Loucy (cell line): Measurements from ENCODE around the gene PLCL1.

Experiments
- H2AFZ ChIP-seq: fragments of 200-600 bp; sonication (generic); 2 replicates; pipeline ENCODE4 v1.6.0; 2016; ENCODE audit warnings: antibody characterized with exemption, mild to moderate bottlenecking, low read length, moderate library complexity
- H3F3A ChIP-seq: fragments of 200-600 bp; 2 replicates; pipeline ENCODE4 v1.6.0; 2016; ENCODE audit warnings: antibody characterized with exemption, low read depth, mild to moderate bottlenecking
- H3K27me3 ChIP-seq: fragments of 200-600 bp; sonication (generic); 2 replicates; pipeline ENCODE4 v1.6.1; 2014; ENCODE audit warnings: low read length, mild to moderate bottlenecking; ENCODE audit not compliant: insufficient read depth, poor library complexity, severe bottlenecking
- H3K36me3 ChIP-seq: fragments of 200-600 bp; sonication (generic); 2 replicates; pipeline ENCODE4 v1.6.1; 2016; ENCODE audit warnings: low read length; ENCODE audit not compliant: insufficient read depth
- H3K4me1 ChIP-seq: fragments of 200-600 bp; sonication (generic); 2 replicates; pipeline ENCODE4 v1.5.1; 2014; ENCODE audit warnings: low read length, mild to moderate bottlenecking; ENCODE audit not compliant: insufficient read depth, poor library complexity, severe bottlenecking
- H3K4me2 ChIP-seq: fragments of 200-600 bp; sonication (generic); 2 replicates; pipeline ENCODE4 v1.6.0; 2014; ENCODE audit warnings: antibody characterized with exemption, low read length, low read depth, mild to moderate bottlenecking; ENCODE audit not compliant: poor library complexity, severe bottlenecking
- H3K4me3 ChIP-seq: fragments of 200-600 bp; sonication (generic); 2 replicates; pipeline ENCODE4 v1.5.1; 2014; ENCODE audit warnings: low read length, mild to moderate bottlenecking, mixed read lengths; ENCODE audit not compliant: poor library complexity, severe bottlenecking
- H3K79me2 ChIP-seq: fragments of 200-600 bp; sonication (generic); 2 replicates; pipeline ENCODE4 v1.6.1; 2014; ENCODE audit warnings: low read length; ENCODE audit not compliant: insufficient read depth
- H3K9ac ChIP-seq: fragments of 200-600 bp; sonication (generic); 2 replicates; pipeline ENCODE4 v1.6.0; 2014; ENCODE audit warnings: mild to moderate bottlenecking, low read depth, low read length, moderate library complexity; ENCODE audit not compliant: poor library complexity, severe bottlenecking
- H3K9me2 ChIP-seq: fragments of 200-600 bp; sonication (generic); replicated peaks from 2 replicates; pipeline ENCODE4 v1.6.1; 2016; ENCODE audit warnings: low read depth, low read length, mixed read lengths
- H3K9me3 ChIP-seq: fragments of 200-600 bp; sonication (generic); 2 replicates; pipeline ENCODE4 v1.6.1; 2014; ENCODE audit warnings: mild to moderate bottlenecking, antibody characterized with exemption, low read length, low read depth; ENCODE audit not compliant: insufficient read depth
- H4K20me1 ChIP-seq: fragments of 200-600 bp; sonication (generic); 2 replicates; pipeline ENCODE4 v1.6.0; 2014; ENCODE audit warnings: antibody characterized with exemption, low read length, mild to moderate bottlenecking; ENCODE audit not compliant: insufficient read depth, poor library complexity, severe bottlenecking
- CTCF ChIP-seq: fragments of 200-600 bp; sonication (generic); conservative IDR thresholded peaks from 2 replicates; pipeline ENCODE4 v1.5.1; 2014; ENCODE audit warnings: mild to moderate bottlenecking, antibody characterized with exemption, low read length
- EZH2phosphoT487 ChIP-seq: fragments of 200-600 bp; IDR thresholded peaks from 2 replicates; pipeline ENCODE4 v1.6.1; 2018; ENCODE audit warnings: antibody characterized with exemption, mild to moderate bottlenecking, moderate library complexity, borderline replicate concordance

PLCL1 gene

GRCh38 chr2:197911667-197912066, 107.3 kb downstream of the PLCL1 start:
- H3F3A ChIP-seq, result no peaks in the 10 kb centered on the region
- H3K27me3 ChIP-seq, result peaks cover 59% of the 10 kb centered on the region
- no peaks in the 10 kb centered on the region for H3K9me3 ChIP-seq
- H3K4me2 ChIP-seq, result no peak overlapping the region
- H4K20me1 ChIP-seq, result no peaks in the 10 kb centered on the region
- no peak overlapping the region for H2AFZ ChIP-seq
- H3K79me2 ChIP-seq, result no peaks in the 10 kb centered on the region
- no peaks in the 10 kb centered on the region for H3K9me2 ChIP-seq
- H3K4me1 ChIP-seq, result no peaks in the 10 kb centered on the region
- TF ChIP-seq CTCF, result no peak
- no peak for TF ChIP-seq EZH2phosphoT487
- no peaks in the 10 kb centered on the region for H3K36me3 ChIP-seq
- no peak overlapping the region for H3K9ac ChIP-seq
- H3K4me3 ChIP-seq, result no peak overlapping the region

GRCh38 chr2:197913084-197913483, 108.7 kb downstream of the PLCL1 start:
- Histone ChIP-seq H3K4me3 (no peak overlapping the region), H4K20me1 (no peaks in the 10 kb centered on the region), H3K4me1 (no peaks in the 10 kb centered on the region), H3K9me2 (no peaks in the 10 kb centered on the region), H3K4me2 (no peak overlapping the region), H3F3A (no peaks in the 10 kb centered on the region), H3K36me3 (no peaks in the 10 kb centered on the region), H2AFZ (no peak overlapping the region), H3K27me3 (peaks cover 50% of the 10 kb centered on the region), H3K9me3 (no peaks in the 10 kb centered on the region), H3K9ac (no peak overlapping the region), H3K79me2 (no peaks in the 10 kb centered on the region)
- TF ChIP-seq CTCF, result no peak
- no peak for TF ChIP-seq EZH2phosphoT487

- Histone ChIP-seq H3K9me3 (no peaks in the 10 kb centered on the region), H3K4me2 (no peak overlapping the region), H3K36me3 (no peaks in the 10 kb centered on the region), H2AFZ (no peak overlapping the region), H3K79me2 (no peaks in the 10 kb centered on the region), H3K9me2 (no peaks in the 10 kb centered on the region), H3K4me1 (no peaks in the 10 kb centered on the region), H3K9ac (no peak overlapping the region), H4K20me1 (no peaks in the 10 kb centered on the region), H3F3A (no peaks in the 10 kb centered on the region), H3K4me3 (no peak overlapping the region), H3K27me3 (peaks cover 35% of the 10 kb centered on the region)
- TF ChIP-seq CTCF (no peak), EZH2phosphoT487 (no peak)
Measured at GRCh38 chr2:197914778-197915177, 110.4 kb downstream of the PLCL1 start.
